ENCODE results near the gene TMCO4.

The TMCO4 gene

GRCh38 chr1:19680644-19681043, 119.1 kb downstream of the TMCO4 start:
- DNase-seq: no peak

GRCh38 chr1:19679691-19680090, 120.0 kb downstream of the TMCO4 start:
- no peak for DNase-seq

- no peak for DNase-seq
Measured at GRCh38 chr1:19678931-19679453, 120.7 kb downstream of the TMCO4 start.

- DNase-seq: no peak
Measured at GRCh38 chr1:19678493-19678892, 121.2 kb downstream of the TMCO4 start.

GRCh38 chr1:19676438-19676922, 123.2 kb downstream of the TMCO4 start:
- no peak for DNase-seq

GRCh38 chr1:19675797-19676196, 123.9 kb downstream of the TMCO4 start:
- DNase-seq: no peak

GRCh38 chr1:19672237-19672636, 127.5 kb downstream of the TMCO4 start:
- DNase-seq: no peak

GRCh38 chr1:19670787-19671186, 128.9 kb downstream of the TMCO4 start:
- no peak for DNase-seq

- DNase-seq: no peak
Measured at GRCh38 chr1:19668888-19669287, 130.8 kb downstream of the TMCO4 start.

GRCh38 chr1:19665496-19666465, 133.9 kb downstream of the TMCO4 start:
- no peak for DNase-seq

GRCh38 chr1:19665186-19665495, 134.6 kb downstream of the TMCO4 start:
- DNase-seq: no peak

GRCh38 chr1:19664453-19665185, 135.1 kb downstream of the TMCO4 start, which contains the start of gene HTR6:
TSS of gene HTR6 (plus strand) at chr1:19664875. CDS start at chr1:19665754, 879 bp downstream.
- no peak for DNase-seq

GRCh38 chr1:19662313-19662712, 137.4 kb downstream of the TMCO4 start:
- no peak for DNase-seq

- peak; percentile 24 for DNase-seq
Measured at GRCh38 chr1:19661721-19662228, 137.9 kb downstream of the TMCO4 start.

- no peak for DNase-seq
Measured at GRCh38 chr1:19658186-19658585, 141.5 kb downstream of the TMCO4 start.

- DNase-seq: no peak
Measured at GRCh38 chr1:19657511-19657910, 142.2 kb downstream of the TMCO4 start.

- DNase-seq: no peak
Measured at GRCh38 chr1:19656780-19657466, 142.8 kb downstream of the TMCO4 start.

GRCh38 chr1:19656134-19656779, 143.5 kb downstream of the TMCO4 start:
- no peak for DNase-seq

- DNase-seq: no peak
Measured at GRCh38 chr1:19655718-19656080, 144.0 kb downstream of the TMCO4 start.

GRCh38 chr1:19654886-19655717, 144.6 kb downstream of the TMCO4 start:
- no peak for DNase-seq

- no peak for DNase-seq
Measured at GRCh38 chr1:19654386-19654785, 145.3 kb downstream of the TMCO4 start.
